RCC 7860 (cell line): ENCODE results near the gene POU2AF2.

ENCODE experiments used
- DNase-seq: peaks from one replicate; pipeline ENCODE4 v3.0.0-alpha.2; 2015; ENCODE audit warnings: low spot score
- FAIRE-seq: peaks from 2 replicates; lab custom pipeline; 2012; peaks lifted over from hg19 to GRCh38; lab: Jason Lieb, UNC

POU2AF2 gene

DNA sequence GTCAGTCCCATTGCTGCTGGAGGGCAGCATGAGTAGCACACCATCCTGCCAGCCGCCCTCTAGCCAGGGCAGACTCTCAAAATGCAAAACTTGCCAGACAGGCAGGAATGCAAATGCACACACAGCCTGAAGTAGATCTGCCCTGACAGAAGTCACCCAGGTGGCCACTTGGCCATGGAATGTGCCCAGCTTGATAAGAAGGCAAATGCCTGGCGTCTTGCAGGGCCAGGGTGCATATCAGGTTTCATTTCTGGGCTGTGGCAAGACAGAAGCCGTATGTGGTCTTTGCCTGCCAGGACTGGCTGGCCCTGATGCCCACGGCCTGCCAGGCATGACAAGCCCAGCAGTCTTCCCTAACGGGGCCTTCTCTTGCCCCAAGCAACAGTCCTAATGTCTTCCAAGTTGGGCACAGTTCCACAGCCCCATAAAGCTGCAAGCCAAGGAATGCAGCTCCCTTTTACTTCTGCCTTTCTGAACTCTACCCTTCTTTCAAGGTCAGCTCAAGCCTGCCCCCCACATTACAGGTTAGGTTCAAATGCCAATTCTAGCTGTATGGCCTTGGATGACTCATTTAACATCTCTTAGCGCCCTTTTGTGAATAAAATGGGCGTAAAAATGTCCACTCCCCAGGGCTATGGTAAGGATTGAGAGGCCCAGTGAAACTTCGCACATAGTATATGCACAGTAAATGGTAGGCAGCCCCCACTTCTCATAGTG, 82.5 kb downstream of the POU2AF2 start:
- FAIRE-seq (no peak), DNase-seq (no peak)

DNA sequence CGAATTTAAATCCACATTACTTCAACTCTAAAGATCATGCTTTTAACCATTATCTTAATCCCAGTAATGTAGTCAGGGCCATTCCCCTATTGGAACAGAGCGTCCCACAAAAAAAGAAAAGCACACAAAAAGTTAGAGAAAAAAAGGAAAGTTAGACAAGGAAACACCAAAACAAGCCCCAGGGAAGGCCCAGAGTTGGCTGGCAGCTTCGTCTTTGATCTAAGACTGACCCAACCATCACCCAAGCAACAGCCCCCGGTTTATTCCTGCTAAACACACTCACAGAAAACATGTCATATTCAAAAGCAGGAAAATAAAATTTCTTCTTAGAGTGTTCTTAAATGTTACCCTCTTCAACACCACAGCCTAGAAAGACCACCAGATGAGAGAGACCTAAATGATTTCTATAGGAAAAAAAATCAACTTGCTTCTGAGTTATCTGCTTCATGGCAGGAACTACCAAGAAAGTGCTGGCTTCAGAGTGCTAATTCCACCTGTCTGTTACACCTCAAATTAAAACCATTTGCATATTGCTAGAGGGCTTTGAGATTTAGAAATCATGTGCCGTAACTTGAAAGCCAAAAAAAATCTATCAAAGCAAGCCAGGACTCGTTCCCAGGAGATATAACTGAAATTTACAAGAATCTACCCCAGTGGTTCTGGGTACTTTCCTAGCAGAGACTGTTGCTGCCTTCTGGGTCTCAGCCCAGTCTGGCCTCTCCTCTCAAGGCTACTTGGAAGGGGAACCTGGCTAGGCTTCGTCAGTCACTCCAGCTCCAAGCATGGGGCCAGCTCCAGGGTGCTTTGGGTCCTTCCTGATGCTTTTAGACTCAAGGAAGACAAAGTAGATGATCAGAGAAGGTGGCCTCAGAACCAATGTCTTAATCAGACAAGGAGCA, 84.0 kb downstream of the POU2AF2 start:
- FAIRE-seq = no peak

DNA sequence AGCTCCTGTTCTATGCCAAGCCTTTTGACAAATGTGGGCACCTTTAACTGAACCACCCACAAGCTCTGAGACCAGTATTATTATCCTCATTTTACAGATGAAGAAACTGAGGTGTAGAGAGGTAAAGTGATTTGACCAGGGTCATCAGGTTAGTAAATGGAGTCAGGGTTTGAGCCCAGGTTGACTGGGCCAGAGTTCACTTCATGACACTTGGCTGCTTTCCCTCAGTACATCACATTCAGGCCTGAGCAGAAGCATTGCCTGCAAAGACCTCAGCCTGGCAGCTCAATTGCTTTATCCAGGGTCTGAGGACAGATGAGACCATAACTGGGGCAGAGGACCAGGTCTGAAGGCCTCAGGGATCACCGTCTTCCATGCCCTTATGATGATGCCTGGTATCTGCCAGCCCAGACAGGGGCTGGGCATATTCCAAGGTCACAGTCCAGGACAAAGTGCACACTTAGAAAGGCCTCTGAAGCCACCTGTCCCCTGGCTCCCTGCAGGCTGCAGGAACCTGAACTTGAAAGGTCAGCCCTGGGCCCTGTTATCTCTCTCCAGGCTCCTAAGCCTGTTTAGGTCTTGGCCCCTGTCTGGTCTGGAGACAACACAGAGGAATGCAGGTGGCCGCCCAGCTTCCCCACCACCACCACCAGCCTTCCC, 84.8 kb downstream of the POU2AF2 start:
- no peak for FAIRE-seq
- DNase-seq = no peak

More for the DNA sequence above, 84.0 kb downstream of the POU2AF2 start:
- no peak for DNase-seq

DNA sequence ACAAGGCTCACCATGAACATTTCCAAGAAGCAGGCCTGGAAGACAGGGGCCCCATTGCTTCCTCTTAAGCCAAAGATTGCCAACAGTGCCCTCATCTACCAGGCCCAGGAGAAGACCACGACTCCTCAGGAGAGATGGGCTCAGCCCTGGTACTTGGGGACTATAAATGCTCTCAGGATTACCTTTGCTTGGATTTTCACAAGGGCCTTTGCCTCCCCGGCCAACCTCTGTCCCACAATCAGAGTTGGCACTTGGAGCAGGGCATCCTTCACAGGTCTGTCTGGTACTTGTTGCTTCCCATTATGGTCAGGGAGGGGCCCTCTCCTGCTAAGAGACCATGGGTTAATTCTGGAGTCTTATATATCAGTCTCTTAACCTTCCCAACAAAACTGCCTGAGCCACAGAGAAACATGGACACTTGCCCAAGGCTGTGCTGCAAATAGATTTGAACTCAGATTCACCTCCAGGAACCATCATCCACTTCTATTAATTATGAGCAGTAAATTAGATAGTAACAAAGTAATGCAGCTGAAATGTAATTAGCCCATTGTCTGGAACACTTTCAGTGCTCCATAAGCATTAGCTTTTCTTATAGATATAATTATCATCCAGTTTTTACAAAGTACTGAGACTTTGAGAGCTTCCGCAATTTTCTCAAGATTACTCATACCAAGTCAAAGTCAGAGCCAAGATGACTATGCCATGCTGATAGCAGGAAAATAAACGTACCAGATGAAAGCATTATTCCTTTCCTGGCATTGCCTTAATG, 86.4 kb downstream of the POU2AF2 start:
- FAIRE-seq (no peak), DNase-seq (no peak)

DNA sequence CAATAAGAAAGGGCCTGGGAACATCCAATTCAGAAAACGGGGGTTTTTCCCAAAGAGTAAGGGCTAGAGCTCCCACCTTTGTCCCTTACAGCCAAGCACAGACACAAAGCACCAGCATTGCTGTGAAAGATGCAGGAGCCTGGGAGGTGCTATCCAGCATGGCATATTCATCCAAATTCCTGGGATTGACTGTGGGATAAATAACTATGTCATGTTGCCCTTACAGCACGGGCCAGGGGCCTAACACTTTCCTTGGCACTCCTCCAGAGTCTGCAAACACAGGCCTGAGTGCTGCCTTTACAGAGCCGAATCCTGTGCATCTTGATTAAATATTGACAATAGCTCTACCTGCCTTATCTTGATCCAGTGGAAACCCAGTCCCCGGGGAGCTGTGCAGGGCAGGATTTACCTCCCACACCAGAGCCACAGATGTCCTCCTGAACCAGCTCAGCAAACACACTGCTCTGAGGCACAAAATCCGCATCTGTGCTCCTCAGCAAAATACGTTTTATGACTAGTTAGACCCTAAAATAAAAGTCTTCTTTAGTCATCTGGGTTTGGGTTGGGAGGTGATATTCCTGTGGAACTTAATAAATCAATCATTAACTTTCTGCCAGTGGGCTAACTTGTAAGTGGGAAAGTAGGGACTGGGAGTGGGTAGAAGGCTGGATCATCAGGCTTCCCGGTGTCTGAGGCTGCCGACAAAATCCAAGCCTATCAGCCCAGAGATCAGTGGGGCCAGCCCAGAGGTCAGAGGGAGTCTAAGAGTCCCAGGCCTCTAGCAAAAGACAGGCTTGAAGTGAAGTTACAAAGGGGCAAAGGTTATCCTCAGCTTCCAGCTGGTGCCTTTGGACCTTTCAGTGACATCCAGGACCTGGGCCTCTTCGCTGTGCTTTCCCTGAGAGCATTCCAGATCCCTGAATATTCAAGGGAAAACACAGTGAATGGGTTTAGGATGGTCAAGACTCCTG, 89.3 kb downstream of the POU2AF2 start:
- FAIRE-seq (no peak), DNase-seq (no peak)

DNA sequence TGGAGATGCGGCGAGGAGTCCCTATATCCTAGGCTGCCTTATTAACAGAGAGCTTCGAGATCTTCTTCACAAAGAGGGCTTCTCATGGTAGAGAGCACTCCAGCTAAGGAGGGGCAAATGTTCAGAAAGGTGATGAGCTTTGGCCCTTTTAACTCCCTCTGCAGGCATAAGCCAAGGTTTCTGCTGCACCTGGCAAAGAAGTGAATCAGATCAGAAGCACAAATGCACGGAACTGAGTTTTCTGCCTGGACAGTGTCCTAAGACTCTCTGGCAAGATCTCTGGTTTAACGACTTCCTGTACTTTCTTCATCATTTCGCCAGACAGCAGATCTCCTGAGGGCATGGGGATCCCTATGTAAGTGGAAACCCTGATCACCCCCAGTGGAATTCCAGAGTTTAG, 90.0 kb downstream of the POU2AF2 start:
- DNase-seq (no peak), FAIRE-seq (no peak)
